ENCODE measurements around the gene ZBTB16. TPM values are rescaled to one million over a fixed set of nuclear protein-coding genes. Genes with fewer than 3 reads are reported as not detected.

Gene ZBTB16
- total and polyA plus RNA-seq, 2 experiments from 2014 or later: 0.29 to 1.4 TPM

DNA sequence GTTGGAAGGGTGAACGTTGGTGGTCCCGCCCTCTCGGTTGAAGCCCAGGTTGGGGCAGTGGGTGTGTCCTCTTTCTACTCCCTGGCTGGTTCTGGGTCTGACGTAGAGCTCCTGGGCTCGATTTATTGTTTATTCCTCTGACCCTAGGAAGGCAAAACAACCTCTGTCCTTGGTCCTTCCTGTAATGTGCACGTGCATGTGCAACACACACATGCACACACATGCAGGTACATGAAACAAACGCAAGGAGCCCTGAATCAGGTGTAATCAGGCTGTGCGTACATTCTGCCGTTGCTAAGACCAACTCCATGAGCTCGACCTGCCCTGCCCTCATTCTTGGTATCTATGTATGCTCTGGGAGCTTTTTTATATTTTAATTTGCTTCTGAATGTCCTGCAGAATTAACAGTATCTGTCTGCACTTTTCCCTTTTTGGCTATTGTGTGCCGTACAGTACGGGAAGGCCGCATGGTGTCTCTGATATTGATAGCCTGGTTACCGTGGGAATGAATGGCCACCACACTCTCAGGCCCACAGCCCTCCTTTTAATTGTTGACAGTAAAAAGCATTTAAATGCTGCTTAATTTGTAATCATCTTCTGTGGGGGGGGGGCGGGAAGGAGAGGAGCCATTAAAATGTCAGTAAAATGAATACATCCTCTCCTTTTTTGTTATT is 170.7 kb downstream of the ZBTB16 start (continued):
- TF ChIP-seq, protein P1, sequence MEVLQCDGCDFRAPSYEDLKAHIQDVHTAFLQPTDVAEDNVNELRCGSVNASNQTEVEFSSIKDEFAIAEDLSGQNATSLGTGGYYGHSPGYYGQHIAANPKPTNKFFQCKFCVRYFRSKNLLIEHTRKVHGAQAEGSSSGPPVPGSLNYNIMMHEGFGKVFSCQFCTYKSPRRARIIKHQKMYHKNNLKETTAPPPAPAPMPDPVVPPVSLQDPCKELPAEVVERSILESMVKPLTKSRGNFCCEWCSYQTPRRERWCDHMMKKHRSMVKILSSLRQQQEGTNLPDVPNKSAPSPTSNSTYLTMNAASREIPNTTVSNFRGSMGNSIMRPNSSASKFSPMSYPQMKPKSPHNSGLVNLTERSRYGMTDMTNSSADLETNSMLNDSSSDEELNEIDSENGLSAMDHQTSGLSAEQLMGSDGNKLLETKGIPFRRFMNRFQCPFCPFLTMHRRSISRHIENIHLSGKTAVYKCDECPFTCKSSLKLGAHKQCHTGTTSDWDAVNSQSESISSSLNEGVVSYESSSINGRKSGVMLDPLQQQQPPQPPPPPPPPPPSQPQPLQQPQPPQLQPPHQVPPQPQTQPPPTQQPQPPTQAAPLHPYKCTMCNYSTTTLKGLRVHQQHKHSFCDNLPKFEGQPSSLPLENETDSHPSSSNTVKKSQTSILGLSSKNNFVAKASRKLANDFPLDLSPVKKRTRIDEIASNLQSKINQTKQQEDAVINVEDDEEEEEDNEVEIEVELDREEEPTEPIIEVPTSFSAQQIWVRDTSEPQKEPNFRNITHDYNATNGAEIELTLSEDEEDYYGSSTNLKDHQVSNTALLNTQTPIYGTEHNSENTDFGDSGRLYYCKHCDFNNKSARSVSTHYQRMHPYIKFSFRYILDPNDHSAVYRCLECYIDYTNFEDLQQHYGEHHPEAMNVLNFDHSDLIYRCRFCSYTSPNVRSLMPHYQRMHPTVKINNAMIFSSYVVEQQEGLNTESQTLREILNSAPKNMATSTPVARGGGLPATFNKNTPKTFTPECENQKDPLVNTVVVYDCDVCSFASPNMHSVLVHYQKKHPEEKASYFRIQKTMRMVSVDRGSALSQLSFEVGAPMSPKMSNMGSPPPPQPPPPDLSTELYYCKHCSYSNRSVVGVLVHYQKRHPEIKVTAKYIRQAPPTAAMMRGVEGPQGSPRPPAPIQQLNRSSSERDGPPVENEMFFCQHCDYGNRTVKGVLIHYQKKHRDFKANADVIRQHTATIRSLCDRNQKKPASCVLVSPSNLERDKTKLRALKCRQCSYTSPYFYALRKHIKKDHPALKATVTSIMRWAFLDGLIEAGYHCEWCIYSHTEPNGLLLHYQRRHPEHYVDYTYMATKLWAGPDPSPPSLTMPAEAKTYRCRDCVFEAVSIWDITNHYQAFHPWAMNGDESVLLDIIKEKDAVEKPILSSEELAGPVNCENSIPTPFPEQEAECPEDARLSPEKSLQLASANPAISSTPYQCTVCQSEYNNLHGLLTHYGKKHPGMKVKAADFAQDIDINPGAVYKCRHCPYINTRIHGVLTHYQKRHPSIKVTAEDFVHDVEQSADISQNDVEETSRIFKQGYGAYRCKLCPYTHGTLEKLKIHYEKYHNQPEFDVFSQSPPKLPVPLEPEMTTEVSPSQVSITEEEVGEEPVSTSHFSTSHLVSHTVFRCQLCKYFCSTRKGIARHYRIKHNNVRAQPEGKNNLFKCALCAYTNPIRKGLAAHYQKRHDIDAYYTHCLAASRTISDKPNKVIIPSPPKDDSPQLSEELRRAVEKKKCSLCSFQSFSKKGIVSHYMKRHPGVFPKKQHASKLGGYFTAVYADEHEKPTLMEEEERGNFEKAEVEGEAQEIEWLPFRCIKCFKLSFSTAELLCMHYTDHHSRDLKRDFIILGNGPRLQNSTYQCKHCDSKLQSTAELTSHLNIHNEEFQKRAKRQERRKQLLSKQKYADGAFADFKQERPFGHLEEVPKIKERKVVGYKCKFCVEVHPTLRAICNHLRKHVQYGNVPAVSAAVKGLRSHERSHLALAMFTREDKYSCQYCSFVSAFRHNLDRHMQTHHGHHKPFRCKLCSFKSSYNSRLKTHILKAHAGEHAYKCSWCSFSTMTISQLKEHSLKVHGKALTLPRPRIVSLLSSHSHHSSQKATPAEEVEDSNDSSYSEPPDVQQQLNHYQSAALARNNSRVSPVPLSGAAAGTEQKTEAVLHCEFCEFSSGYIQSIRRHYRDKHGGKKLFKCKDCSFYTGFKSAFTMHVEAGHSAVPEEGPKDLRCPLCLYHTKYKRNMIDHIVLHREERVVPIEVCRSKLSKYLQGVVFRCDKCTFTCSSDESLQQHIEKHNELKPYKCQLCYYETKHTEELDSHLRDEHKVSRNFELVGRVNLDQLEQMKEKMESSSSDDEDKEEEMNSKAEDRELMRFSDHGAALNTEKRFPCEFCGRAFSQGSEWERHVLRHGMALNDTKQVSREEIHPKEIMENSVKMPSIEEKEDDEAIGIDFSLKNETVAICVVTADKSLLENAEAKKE (CRISPR knock-in tag; IDR thresholded peaks at IDR 0.05): no peak
- TF ChIP-seq POLR2AphosphoS5 (IDR thresholded peaks at IDR 0.05; ENCODE audit: low read depth): no peak
- no peak for TF ChIP-seq ZNF114 (CRISPR knock-in tag; IDR thresholded peaks at IDR 0.05)
- no peak for TF ChIP-seq EZH2 (IDR thresholded peaks at IDR 0.05; ENCODE audit: low read depth, unreplicated experiment)

DNA sequence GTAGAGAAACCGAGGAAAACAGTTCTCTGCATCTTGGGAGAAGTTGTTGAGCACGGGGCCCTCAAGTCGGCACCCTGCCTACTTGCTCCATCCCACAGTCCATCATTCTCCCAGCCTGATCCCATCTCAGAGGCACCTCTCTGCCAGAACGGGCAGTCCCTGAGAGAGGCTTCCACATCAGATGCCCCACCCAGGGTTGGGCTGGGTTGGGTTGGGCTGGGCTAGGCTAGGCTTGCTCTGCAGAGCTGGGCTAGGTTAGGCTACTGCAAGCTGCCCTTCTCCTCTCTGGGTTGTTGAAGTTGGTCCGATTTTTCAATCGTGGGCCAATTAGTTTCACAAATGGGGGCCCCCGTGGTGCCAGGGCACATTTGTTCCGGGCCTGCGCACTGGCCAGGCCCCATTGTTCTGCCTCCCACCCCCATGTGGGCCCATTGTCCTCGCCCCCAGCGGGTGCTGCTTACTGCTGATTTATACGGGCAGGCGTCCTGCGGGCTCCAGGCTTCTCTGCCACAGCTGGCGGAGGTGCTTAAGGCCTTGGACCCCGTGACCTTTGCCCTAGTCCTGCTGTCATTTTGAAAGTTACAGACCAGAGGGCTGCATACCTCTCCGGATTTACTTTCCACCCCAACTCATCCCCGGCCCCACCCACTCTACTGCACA is 173.0 kb downstream of the ZBTB16 start:
- Mint-ChIP-seq H3K36me3 (ENCODE audit: low read depth) (no peaks in the 10 kb centered on the region), H3K9me3 (no peaks in the 10 kb centered on the region), H3K27me3 (ENCODE audit: insufficient read depth, low read depth, poor library complexity) (peaks cover 14% of the 10 kb centered on the region), H3K4me3 (no peak overlapping the region), H3K27ac (no peak overlapping the region), H3K4me1 (peaks cover 33% of the 10 kb centered on the region)
- H3K9me2 ChIP-seq (ENCODE audit: insufficient read depth): no peaks in the 10 kb centered on the region
- H3K36me3 ChIP-seq (ENCODE audit: insufficient read depth): no peaks in the 10 kb centered on the region
- no peaks in the 10 kb centered on the region for H3K79me2 ChIP-seq (replicated peaks; ENCODE audit: insufficient read depth)
- H3K4me3 ChIP-seq: no peak overlapping the region
- ATAC-seq (peak; percentile 80), DNase-seq (ENCODE audit: low spot score) (no peak)
- no peak overlapping the region for H2AFZ ChIP-seq
- H3K27ac ChIP-seq (ENCODE audit: low read depth): no peak overlapping the region
- no peaks in the 10 kb centered on the region for H4K20me1 ChIP-seq (replicated peaks; ENCODE audit: insufficient read depth)
- no peaks in the 10 kb centered on the region for H3K27me3 ChIP-seq (ENCODE audit: insufficient read depth)
- H3K4me1 ChIP-seq (ENCODE audit: insufficient read depth): peaks cover 16% of the 10 kb centered on the region
- H3F3A ChIP-seq (replicated peaks; ENCODE audit: low read depth): no peaks in the 10 kb centered on the region
- no peak overlapping the region for H3K4me2 ChIP-seq
- TF ChIP-seq NANOG (IDR thresholded peaks at IDR 0.05; ENCODE audit: borderline replicate concordance) (no peak), EZH2phosphoT487 (IDR thresholded peaks at IDR 0.05; ENCODE audit: unreplicated experiment) (no peak)
- TF ChIP-seq, protein P1 (CRISPR knock-in tag; IDR thresholded peaks at IDR 0.05): no peak

All from GM23338 (cell line).